Measurements from ENCODE around the gene FBXO42. TPM values are rescaled to one million over a fixed set of nuclear protein-coding genes. Genes with fewer than 3 reads are reported as not detected.
"Not testable (repeated sequence)": the region's sequence is repeated elsewhere in the genome, so short reads cannot be mapped to it uniquely, and the experiment has no call there.

Gene FBXO42
- total RNA-seq, 4 donors from 2014 or later: 24.3 to 41.9 (median 31.9) TPM

DNA sequence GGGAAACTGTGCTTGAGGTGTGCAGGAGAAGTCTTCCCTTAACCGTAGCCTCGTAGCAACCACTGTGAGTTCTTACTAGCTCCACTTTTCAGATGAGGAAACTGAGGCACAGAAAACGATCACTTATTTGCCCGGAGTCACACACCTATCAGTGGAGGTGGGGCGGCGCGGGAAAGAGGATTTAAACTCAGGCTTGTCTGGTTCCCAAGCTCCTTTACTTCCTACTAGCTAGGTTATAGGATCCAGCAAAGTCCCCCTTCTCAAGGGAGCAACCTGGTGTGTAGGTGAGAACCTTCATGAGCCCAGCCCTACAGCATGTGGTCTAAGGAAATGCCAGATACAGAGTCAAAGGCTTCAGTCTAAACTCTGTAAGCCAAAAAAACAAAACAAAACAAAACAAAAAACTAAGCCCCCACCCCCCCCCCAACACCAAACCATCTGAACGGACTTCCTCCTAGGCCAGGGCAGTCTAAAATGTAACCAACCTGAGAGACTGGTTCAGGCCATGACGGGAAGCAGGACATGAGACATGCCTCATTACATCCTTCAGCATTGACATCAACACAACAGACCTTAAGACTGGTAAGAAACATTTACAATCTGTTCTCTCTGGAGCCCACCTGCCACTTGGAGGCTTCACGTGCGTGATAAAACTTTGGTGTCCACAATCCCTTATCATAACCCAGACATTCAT is 709 bp upstream of the FBXO42 start:
- DNase-seq: no peak
- H3K4me1 ChIP-seq: peaks cover 14 to 25% of the 10 kb centered on the region in 2 donors
- intact Hi-C loops (cut with DNase I): loop anchor here (10.0 kb wide), 1 partner anchor 108 kb away; no protein-coding TSS in a partner anchor
- peak overlapping the region in 1 of 3 donors; percentile 73 for H3K4me3 ChIP-seq (replicated peaks in 1 of 3)
- H3K9me3 ChIP-seq: no peaks in the 10 kb centered on the region
- H3K27ac ChIP-seq: peak overlapping the region; percentile 91 to 96 (median 96)
- H3K27me3 ChIP-seq: no peaks in the 10 kb centered on the region
- WGBS, 2 donors: 46 to 55% methylated on average over 11 of the region's 11 CpGs
- H3K36me3 ChIP-seq: no peaks in the 10 kb centered on the region
- TF ChIP-seq, protein P1, sequence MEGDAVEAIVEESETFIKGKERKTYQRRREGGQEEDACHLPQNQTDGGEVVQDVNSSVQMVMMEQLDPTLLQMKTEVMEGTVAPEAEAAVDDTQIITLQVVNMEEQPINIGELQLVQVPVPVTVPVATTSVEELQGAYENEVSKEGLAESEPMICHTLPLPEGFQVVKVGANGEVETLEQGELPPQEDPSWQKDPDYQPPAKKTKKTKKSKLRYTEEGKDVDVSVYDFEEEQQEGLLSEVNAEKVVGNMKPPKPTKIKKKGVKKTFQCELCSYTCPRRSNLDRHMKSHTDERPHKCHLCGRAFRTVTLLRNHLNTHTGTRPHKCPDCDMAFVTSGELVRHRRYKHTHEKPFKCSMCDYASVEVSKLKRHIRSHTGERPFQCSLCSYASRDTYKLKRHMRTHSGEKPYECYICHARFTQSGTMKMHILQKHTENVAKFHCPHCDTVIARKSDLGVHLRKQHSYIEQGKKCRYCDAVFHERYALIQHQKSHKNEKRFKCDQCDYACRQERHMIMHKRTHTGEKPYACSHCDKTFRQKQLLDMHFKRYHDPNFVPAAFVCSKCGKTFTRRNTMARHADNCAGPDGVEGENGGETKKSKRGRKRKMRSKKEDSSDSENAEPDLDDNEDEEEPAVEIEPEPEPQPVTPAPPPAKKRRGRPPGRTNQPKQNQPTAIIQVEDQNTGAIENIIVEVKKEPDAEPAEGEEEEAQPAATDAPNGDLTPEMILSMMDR (IDR thresholded peaks at IDR 0.05): no peak
- TF ChIP-seq POLR2A (IDR thresholded peaks at IDR 0.05): no peak

DNA sequence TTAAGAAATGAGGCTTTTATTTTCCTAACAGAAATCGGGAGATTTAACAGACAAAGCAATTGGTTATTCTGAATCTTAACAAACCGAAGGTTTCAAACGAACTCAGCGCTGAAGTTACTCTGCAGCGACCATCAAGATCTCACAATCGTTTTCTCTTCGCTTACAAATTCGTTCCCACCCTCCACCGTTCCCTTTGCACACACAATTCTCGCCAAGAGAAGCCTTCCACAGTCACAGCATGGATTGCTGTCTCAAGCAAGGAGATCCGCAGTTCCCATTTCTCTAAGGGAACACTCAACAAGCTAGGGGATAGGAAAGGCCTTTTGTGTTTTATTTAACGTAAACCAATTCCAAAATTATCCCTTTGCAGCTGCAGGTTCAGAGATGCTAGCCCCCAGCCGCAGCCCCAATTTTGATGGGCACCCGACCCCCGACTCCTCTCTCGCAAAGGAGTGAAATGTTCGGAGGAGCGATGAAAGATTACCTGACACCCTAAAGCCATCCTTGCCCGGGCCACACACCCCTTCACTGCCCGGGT is 755 bp downstream of the FBXO42 start:
- Histone ChIP-seq H3K27ac (peak overlapping the region; percentile 91 to 96 (median 96)), H3K4me1 (peaks cover 14 to 25% of the 10 kb centered on the region in 2 donors), H3K27me3 (no peaks in the 10 kb centered on the region), H3K4me3 (replicated peaks in 1 of 3) (peak overlapping the region; percentile 50 to 73 (median 72)), H3K36me3 (no peaks in the 10 kb centered on the region), H3K9me3 (no peaks in the 10 kb centered on the region)
- intact Hi-C loops (cut with DNase I): loop anchor here (10.0 kb wide), 1 partner anchor 107 kb away; no protein-coding TSS in a partner anchor
- DNase-seq: peak; percentile 26 to 33
- TF ChIP-seq, protein P1 (IDR thresholded peaks at IDR 0.05): no peak
- WGBS, 2 donors: 1% methylated on average over 20 of the region's 20 CpGs

DNA sequence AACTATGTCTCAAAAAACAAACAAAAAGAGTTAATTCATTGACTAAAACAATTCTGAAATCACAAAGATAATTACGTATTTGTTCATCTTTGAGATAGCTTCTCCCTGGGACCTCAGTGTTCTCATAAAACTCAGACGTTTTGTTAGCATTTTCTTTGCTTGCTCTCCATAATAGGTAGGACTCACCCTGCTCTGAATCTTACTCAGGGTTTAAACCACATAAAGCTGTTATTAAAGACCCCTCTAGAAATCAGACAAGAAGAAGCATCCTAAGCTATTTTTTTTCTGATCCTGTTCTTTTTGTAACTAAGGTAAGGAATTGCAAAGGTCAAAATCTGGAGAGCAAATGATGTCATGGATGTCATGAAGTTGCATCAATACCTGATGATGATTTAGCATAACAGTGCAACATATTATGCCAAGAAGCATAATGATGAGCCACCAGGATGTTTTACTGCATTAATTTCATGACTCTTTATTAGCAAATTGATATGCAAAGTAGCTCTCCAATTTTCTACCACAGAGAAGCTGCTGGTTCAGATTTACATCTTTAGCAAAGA is 2.4 kb downstream of the FBXO42 start:
- no peaks in the 10 kb centered on the region for H3K27me3 ChIP-seq
- H3K9me3 ChIP-seq: no peaks in the 10 kb centered on the region
- no peak overlapping the region for H3K27ac ChIP-seq
- intact Hi-C loops (cut with DNase I): loop anchor here (10.0 kb wide), 1 partner anchor 105 kb away; no protein-coding TSS in a partner anchor
- WGBS, 2 donors: 59 to 79% methylated on average over 2 of the region's 2 CpGs
- H3K4me1 ChIP-seq: peaks cover 14 to 25% of the 10 kb centered on the region in 2 donors
- TF ChIP-seq, protein P1 (IDR thresholded peaks at IDR 0.05): no peak
- no peak for TF ChIP-seq POLR2A (IDR thresholded peaks at IDR 0.05)
- no peaks in the 10 kb centered on the region for H3K36me3 ChIP-seq
- no peak overlapping the region for H3K4me3 ChIP-seq (replicated peaks in 1 of 3)
- DNase-seq: no peak

DNA sequence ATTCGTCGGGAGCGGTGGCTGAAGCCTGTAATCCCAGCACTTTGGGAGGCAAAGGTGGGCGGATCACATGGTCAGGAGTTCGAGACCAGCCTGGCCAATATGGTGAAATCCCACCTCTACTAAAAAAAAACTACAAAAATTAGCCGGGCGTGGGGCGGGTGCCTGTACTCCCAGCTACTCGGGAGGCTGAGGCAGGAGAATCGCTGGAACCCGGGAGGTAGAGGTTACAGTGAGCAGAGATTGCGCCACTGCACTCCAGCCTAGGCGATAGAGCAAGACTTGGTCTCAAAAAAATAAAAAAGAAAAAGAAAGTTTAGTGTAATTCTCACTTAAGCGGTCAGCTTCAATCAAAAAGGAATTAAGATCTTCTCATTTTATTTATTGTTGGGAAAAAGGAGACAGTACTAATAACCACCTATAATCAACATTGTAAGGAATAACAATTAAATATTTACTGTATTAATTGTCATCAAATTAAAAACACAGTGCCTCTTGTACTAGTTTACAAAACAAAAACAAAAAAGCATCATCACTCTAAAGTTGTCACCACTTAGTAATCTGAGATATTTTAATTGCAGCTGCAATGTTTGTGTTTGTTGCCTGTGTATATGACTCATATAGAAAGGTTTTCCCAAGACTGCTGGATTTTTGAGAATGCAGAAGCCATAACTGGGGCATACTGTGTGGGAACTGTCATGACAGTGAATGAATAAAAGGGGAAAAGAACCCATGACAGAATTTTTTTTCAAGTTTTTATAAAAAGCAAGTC is 3.7 kb downstream of the FBXO42 start:
- Histone ChIP-seq H3K27ac (no peak overlapping the region), H3K4me1 (peaks cover 14 to 25% of the 10 kb centered on the region in 2 donors), H3K27me3 (no peaks in the 10 kb centered on the region), H3K4me3 (replicated peaks in 1 of 3) (no peak overlapping the region), H3K9me3 (no peaks in the 10 kb centered on the region), H3K36me3 (no peaks in the 10 kb centered on the region)
- 95% methylated on average over 14 of the region's 14 CpGs for WGBS, 2 donors
- no peak for DNase-seq
- intact Hi-C loops (cut with DNase I): no loop called here
- TF ChIP-seq, protein P1 (IDR thresholded peaks at IDR 0.05): no peak
- TF ChIP-seq POLR2A (IDR thresholded peaks at IDR 0.05): no peak

- H3K36me3 ChIP-seq; DNase-seq; intact Hi-C loops (cut with DNase I); H3K9me3 ChIP-seq; H3K27ac ChIP-seq; H3K4me3 ChIP-seq (replicated peaks in 1 of 3); H3K4me1 ChIP-seq; H3K27me3 ChIP-seq: not testable (repeated sequence)
- WGBS, 2 donors: 85 to 92% methylated on average over 6 of the region's 6 CpGs
Measured at GRCh38 chr1:16343276-16343675, 9.0 kb downstream of the FBXO42 start.
